ENCODE data around the gene CNTN4.
"Not testable (repeated sequence)": the region's sequence is repeated elsewhere in the genome, so short reads cannot be mapped to it uniquely, and the experiment has no call there.

DNA sequence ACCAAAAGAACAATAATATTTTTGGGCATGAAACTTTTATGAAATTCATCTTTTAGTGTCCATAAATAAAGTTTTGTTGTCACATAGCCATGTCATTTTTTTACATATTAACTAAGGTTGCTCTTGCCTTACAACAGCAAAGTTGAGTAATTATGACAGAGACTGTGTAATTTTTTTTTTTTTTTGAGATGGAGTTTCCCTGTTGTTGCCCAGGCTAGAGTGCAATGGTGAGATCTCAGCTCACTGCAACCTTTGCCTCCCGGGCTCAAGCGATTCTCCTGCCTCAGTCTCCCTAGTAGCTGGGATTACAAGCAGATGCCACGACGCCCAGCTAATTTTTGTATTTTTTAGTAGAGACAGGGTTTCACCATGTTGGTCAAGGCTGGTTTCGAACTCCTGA, 894.5 kb downstream of the CNTN4 start:
- not testable (repeated sequence) for TF ChIP-seq ZNF317 (CRISPR knock-in tag; IDR thresholded peaks at IDR 0.05; ENCODE audit: borderline replicate concordance, low read depth); ZNF121 (CRISPR knock-in tag; IDR thresholded peaks at IDR 0.05)
- TF ChIP-seq, protein P1, sequence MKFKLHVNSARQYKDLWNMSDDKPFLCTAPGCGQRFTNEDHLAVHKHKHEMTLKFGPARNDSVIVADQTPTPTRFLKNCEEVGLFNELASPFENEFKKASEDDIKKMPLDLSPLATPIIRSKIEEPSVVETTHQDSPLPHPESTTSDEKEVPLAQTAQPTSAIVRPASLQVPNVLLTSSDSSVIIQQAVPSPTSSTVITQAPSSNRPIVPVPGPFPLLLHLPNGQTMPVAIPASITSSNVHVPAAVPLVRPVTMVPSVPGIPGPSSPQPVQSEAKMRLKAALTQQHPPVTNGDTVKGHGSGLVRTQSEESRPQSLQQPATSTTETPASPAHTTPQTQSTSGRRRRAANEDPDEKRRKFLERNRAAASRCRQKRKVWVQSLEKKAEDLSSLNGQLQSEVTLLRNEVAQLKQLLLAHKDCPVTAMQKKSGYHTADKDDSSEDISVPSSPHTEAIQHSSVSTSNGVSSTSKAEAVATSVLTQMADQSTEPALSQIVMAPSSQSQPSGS (CRISPR knock-in tag; IDR thresholded peaks at IDR 0.05; ENCODE audit: borderline replicate concordance, low read depth), result not testable (repeated sequence)
- TF ChIP-seq, protein P2, sequence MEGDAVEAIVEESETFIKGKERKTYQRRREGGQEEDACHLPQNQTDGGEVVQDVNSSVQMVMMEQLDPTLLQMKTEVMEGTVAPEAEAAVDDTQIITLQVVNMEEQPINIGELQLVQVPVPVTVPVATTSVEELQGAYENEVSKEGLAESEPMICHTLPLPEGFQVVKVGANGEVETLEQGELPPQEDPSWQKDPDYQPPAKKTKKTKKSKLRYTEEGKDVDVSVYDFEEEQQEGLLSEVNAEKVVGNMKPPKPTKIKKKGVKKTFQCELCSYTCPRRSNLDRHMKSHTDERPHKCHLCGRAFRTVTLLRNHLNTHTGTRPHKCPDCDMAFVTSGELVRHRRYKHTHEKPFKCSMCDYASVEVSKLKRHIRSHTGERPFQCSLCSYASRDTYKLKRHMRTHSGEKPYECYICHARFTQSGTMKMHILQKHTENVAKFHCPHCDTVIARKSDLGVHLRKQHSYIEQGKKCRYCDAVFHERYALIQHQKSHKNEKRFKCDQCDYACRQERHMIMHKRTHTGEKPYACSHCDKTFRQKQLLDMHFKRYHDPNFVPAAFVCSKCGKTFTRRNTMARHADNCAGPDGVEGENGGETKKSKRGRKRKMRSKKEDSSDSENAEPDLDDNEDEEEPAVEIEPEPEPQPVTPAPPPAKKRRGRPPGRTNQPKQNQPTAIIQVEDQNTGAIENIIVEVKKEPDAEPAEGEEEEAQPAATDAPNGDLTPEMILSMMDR (IDR thresholded peaks at IDR 0.05), result not testable (repeated sequence)
